ENCODE results near the gene AOC2.
A peak's percentile ranks its signal among the peaks of the same experiment; 100 is the strongest.

The AOC2 gene

DNA sequence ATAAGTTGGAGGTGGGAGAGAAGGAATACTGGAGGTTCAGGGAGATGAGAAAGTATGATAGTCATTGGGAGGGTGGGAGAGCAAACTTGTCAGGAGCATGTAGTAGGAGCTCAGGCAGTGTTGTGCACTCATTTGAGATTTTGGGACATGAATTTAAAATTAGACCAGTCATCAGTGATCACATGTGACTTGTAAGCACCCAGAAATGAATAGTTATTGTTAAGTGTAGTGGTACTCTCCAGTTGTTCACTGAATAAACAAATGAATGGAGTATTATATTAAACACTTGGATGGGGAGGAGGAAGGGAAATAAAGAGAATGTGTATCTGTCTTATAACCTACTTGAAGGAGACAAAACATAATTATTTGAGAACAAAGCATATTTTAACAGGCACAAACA, 13.4 kb upstream of the AOC2 start:
- intact Hi-C loops (cut with DNase I), result no loop called here
- no peak for DNase-seq

DNA sequence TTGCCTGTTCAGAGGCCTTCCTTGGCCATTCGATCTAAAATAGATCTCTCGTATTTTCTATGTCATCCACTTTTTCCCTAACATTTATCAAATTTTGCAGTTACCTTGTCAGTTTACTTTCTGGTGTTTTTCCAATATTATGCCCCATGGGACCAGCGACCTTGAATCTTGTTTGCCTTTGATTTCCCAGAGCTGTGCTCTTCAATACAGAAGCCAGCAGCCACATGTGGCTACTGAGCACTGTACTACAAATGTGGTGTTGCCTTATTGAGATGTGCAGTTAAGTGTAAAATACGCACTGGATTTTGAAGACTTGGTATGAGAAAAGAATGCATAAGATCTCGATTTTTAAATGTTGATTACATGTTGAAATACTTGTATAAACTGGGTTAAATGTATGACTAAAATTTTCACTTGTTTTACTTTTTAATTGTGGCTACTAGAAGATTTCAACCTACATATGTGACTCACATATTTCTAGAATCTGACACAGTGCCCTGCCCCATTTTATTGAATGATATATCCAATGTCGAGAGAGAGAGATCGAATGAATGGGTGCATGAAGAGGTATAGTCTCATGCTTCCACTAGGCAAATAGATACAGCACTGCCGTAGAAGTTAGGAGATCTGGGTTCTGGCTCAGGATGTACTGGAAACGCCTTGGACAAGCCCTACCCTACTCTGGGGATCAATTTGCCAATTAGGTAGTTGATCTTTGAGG, 12.0 kb upstream of the AOC2 start:
- no peak for DNase-seq
- intact Hi-C loops (cut with DNase I), result no loop called here

DNA sequence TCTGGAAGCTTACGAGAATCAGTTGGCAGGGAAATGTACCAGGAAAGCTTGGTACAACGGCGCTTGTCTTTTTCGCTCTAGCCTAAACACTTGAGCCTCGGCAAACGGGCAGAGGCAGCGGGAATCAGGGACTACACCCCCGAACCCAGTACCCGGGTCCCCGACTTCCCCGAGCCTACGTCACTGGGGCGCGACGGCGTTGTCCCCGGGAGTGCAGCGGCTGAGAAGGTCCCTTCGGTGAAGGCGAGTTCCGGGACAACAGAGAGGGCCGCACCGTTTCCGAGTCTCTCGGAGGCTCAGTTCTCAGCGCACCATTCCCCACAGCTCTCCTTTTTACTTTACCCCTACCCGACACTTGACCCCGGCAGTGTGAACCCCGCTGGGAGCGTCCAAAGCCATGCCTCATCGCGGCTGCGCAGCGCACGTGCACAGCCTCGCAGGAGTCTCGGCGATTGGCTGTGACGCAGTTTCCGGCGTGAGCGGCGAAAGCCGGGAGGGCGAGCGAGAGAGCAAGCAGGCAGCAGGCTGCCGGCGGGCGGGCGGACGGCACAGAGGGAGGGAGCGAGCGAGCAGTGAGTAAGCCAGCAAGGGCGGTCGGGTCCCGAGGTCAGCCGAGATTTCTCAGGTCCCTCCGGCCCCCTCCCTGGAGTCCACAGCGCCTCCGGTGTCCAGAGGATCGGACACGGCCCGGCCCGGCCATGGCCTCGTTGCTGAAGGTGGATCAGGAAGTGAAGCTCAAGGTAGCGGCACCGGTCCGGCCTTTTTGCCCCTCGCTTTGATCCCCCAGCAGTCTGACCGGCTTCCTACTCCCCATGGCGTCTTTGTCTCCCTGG, 11.2 kb upstream of the AOC2 start, which contains the start of gene PSME3:
Gene PSME3, plus strand, starts transcription at position 464 of the 833 bp plus-strand sequence. Its CDS starts 235 bp downstream, at position 699.
- intact Hi-C loops (cut with DNase I), result no loop called here
- peak; percentile 78 to 97 (median 93) for DNase-seq

DNA sequence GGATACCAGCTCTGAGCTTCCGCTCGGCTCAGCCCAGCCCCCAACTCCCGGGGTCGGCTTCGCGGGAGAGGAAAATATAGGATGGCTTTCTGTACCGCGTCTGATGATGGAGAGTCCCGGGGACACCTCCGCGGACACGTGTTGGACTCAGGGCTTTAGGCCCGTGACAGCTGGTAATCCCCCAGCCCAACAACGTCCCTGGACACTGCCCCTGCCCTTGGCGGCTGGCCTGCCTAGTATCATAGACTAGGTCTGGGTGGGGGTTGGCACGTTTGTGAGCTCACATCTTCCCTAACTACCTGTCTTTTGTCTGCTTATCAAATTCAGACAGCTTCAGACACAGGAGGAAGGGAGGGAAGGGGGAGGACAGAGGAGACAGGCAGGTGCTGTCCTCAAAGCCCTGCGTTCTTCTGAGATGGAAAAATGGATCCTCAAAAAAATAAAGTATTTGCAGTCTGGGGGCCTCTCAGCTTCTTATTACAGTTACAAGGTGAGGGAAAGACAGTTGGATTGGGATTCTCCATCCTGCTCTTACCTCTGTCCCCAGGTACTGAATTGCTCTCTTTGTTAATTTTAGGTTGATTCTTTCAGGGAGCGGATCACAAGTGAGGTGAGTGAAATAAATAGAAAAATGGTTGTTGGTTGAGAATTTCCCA, 10.5 kb upstream of the AOC2 start:
- peak in 3 of 42 donors; percentile 15 to 19 (median 19) for DNase-seq
- intact Hi-C loops (cut with DNase I), result no loop called here

DNA sequence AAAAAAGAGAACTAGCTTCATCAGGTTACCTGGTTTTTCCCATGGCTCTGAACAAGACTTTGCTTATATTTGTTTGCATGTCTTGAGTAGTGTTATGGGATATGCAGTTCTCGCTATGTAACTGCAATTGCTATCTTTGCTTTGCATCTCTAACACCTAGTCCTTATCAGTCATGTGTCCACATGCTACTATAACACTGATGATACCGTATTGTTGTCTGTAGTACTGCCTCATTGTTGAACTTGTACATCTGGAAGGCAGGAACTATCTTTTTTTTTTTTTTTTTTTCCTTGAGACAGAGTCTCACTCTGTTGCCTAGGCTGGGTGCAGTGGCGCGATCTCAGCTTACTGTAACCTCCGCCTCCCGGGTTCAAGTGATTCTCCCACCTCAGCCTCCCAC, 8.6 kb upstream of the AOC2 start:
- intact Hi-C loops (cut with DNase I), result no loop called here
- DNase-seq, result no peak

DNA sequence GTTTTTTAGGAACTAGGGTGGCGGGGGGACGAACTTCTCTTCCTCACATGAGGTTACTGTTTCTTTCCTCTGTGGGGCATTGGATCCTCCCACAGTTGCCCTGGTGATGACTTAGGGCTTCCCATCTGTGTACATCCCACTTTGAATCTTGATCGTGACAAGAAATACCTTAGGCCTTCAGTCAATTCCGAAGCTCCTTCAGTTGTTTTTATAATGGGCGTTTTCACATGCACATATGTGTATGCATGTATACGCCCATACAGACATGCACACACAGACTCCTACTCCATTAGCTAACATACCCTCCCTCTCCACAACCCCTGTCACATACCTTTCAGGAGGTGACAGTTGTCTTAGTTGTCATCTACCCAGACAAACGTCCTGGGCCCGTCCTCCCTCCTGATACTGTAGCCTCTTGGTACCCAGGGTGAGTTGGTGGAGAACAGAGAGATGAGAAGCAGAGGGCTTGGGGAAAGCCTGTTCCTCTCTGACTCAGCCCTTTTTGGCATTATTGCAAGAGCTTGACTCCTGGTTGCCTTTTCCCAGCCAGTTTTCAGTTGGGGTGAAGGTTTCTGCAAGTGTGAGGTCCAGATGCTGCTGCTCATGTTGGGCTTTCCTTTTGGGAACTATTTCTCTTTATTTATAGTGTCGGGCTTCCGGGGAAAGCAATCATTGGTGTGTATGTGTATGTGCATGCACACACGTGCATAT, 2.2 kb upstream of the AOC2 start:
- intact Hi-C loops (cut with DNase I), result loop anchor here (10.0 kb wide), 2 partner anchors 93 to 153 kb away; partner anchors contain the start of gene RPL27
- no peak for DNase-seq

DNA sequence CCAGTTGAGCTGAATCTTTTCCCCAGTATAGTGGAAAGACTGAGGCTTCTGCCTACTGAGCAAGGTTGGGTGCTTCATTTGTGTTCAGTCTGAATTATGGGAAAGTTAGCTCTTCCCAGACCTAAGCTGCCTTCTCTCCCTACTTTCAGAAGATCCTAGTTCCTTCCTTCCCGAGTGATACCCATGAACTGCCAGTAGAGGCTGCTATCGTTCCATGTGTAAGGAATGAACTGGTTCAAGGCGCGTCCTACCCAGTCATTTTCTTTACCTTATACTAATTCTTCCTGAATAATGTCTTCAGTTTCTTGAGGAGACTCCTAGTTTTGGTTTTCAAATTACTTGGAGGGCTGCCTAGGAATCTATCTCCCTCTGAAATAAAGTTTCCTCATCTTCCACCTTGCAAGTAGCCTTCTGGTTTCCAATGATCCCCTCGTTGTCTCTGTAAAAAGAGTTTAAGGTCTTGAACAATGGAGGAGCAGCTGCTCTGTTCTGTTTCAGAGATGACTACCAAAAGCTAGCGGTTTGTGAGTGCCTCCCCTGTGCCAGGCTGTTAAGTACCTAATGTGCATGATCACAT, 934 bp upstream of the AOC2 start:
- intact Hi-C loops (cut with DNase I), result loop anchor here (10.0 kb wide), 2 partner anchors 91 to 151 kb away; partner anchors contain the start of gene RPL27
- DNase-seq, result peak in 25 of 42 donors; percentile 17 to 76 (median 50)

DNA sequence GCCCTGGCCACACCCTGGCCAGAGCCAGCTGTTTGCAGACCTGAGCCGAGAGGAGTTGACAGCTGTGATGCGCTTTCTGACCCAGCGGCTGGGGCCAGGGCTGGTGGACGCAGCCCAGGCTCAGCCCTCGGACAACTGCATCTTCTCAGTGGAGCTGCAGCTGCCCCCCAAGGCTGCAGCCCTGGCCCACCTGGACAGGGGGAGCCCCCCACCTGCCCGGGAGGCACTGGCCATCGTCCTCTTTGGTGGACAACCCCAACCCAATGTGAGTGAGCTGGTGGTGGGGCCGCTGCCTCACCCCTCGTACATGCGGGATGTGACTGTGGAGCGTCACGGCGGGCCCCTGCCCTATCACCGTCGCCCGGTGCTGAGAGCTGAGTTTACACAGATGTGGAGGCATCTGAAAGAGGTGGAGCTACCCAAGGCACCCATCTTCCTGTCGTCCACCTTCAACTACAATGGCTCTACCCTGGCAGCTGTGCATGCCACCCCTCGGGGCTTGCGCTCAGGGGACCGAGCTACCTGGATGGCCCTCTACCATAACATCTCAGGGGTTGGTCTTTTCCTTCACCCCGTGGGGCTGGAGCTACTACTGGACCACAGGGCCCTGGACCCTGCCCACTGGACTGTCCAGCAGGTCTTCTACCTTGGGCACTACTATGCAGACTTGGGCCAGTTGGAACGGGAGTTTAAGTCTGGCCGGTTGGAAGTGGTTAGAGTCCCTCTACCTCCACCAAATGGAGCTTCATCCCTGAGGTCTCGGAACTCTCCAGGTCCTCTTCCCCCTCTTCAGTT, 578 bp downstream of the AOC2 start:
- intact Hi-C loops (cut with DNase I), result loop anchor here (10.0 kb wide), 2 partner anchors 90 to 150 kb away; partner anchors contain the start of gene RPL27

DNA sequence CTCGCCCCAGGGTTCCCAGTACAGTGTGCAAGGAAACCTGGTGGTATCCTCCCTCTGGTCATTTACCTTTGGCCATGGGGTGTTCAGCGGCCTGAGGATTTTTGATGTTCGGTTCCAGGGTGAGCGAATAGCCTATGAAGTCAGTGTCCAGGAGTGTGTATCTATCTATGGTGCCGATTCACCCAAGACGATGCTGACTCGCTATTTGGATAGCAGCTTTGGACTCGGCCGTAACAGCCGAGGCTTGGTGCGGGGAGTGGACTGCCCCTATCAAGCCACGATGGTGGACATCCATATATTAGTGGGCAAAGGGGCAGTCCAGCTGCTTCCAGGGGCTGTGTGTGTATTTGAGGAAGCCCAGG, 1.2 kb downstream of the AOC2 start:
- intact Hi-C loops (cut with DNase I), result loop anchor here (10.0 kb wide), 2 partner anchors 89 to 149 kb away; partner anchors contain the start of gene RPL27
- no peak for DNase-seq

More for the DNA sequence above, 578 bp downstream of the AOC2 start:
- no peak for DNase-seq

DNA sequence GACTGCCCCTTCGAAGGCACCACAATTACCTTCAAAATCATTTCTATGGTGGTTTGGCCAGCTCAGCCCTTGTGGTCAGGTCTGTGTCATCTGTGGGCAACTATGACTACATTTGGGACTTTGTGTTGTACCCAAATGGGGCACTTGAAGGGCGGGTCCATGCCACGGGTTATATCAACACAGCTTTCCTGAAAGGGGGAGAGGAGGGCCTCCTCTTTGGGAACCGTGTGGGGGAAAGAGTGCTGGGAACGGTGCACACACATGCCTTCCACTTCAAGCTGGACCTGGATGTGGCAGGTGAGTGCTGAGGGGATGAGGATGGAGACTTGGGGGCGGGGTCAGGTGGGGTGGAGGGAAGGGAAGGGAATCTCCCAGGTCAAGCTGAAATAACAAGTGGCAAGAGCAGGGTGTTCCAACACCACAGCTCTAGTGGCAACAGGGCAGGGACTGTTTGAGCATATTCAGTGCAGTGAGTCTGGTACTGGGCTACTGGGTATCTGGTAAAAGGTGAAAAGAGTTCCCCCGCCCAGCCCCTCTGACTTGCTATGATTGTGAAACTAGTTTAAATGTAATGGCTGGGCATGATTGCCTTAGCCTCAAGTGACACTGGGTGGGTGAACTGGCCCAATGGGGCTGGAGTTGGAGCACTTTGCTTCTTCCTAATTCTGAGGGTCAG, 1.7 kb downstream of the AOC2 start:
- no peak for DNase-seq

DNA sequence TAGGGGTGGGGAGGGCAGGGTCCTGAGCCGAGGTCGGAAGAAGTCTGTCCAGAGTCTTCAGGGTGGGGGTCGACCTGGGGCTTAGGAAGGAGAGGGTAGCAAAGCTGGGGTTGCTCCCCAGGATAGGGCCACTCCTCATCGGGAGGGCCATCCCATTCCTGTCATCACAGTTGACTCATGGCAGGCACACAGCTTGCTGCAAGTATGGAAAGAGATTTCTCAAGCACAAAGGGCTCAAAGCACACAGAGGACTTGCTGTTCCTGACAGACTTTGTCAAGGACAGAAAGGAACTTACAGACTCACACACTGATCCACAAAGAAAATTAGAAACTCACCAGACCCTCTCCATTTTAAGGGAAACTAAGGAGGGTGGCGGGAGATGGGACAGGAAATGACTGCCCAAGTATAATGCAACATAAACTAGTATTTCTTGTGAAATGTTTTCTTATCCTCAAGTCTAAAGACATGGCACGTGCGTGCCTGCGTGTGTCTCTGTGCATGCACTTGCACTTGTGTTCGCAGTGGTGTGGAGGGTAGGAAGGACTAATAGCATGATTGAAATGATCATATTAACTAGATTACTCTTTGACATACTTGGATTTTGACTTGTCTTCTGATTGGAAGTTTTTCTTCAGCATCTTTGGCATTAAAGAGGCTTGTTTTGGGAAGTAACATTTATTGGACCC, 2.4 kb downstream of the AOC2 start:
- no peak for DNase-seq
- intact Hi-C loops (cut with DNase I), result loop anchor here (10.0 kb wide), 2 partner anchors 88 to 148 kb away; partner anchors contain the start of gene RPL27

More for the DNA sequence above, 1.7 kb downstream of the AOC2 start:
- intact Hi-C loops (cut with DNase I), result loop anchor here (10.0 kb wide), 2 partner anchors 89 to 149 kb away; partner anchors contain the start of gene RPL27

DNA sequence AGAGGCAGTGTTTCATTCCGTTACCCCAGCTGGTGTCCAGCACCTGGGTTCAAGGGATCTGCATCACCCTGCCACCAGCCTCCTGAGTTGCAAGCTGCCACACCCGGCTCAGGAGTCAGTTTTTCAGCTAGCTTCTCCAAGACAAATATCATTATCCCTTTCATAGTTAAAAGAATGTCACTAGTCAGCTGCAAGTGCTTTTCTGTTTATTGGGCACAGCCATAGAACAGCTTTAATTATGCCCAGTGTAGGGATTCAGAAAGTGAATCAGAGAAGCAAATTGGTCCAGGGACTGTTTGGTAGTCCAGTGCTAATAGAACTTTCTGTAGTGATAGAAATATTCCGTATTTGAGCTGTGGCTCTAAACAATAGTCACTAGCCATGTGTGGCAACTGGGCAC, 3.7 kb downstream of the AOC2 start:
- intact Hi-C loops (cut with DNase I), result loop anchor here (10.0 kb wide), 2 partner anchors 87 to 147 kb away; partner anchors contain the start of gene RPL27
- no peak for DNase-seq

DNA sequence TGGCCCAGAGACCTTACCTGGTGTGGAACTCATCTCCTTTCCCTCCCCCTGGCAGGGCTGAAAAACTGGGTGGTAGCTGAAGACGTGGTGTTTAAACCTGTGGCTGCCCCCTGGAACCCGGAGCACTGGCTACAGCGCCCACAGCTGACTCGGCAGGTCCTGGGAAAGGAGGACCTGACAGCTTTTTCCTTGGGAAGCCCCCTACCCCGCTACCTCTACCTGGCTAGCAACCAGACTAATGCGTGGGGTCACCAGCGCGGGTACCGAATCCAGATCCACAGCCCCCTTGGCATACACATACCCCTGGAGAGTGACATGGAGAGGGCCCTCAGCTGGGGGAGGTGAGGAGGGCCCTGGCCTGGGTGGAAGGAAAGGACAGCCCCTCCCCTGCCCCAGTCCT, 4.7 kb downstream of the AOC2 start:
- DNase-seq, result no peak
- intact Hi-C loops (cut with DNase I), result loop anchor here (10.0 kb wide), 2 partner anchors 86 to 146 kb away; partner anchors contain the start of gene RPL27

DNA sequence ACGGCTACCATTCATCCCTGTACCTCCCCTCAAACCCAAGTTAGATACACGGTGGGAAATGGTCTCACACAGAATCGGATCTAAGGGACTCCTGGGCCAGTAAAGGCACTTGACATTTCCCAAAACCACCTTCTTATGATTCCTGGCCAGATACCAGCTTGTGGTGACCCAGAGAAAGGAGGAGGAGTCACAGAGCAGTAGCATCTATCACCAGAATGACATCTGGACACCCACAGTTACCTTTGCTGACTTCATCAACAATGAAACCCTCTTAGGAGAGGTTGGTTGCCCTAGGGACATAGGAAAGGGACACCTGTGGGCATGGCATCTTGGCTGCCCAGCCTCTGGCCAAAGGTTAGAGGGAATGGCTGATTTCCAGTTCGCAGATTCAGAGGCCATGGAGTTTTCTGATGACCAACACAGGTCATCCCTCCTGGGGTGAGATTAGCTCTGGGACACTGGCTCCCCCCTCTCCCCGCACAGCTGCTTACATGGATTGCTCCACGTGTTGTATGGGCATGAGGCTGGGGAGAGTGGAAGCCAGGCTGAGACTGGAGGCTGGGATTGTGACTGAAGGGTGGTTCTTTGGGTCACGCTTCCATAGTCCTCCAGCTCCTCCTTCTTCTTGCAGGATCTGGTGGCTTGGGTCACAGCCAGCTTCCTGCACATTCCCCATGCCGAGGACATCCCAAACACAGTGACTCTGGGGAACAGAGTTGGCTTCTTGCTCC, 5.2 kb downstream of the AOC2 start:
- DNase-seq, result no peak
- intact Hi-C loops (cut with DNase I), result loop anchor here (10.0 kb wide), 2 partner anchors 85 to 145 kb away; partner anchors contain the start of gene RPL27

DNA sequence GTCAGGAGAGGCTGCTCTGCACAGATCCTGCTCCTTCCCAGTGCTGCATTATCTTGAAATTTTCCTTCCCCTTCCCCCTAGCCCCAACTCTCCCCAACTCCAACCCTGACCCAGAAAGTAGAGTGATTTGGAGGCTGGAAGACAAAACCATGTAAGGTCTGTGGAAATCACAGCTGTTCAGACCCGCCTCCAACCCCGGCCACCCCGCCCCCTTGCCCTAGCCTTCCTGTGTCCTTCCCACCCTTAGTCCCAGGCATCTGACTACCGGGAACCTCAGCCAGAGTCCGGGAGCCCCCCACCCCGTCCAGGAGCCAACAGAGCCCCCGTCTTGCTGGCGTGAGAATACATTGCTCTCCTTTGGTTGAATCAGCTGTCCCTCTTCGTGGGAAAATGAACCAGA, 6.6 kb downstream of the AOC2 start, which contains the start of gene AOC3:
Gene AOC3, plus strand, starts transcription at position 246 of the 400 bp plus-strand sequence. Its CDS starts 145 bp downstream, at position 391.
- no peak for DNase-seq
- intact Hi-C loops (cut with DNase I), result no loop called here
